Measurements from ENCODE around the gene SCARF2.
"Not testable (repeated sequence)": the region's sequence is repeated elsewhere in the genome, so short reads cannot be mapped to it uniquely, and the experiment has no call there.

SCARF2 gene

GRCh38 chr22:20395907-20396287 is 41.7 kb downstream of the SCARF2 start:
- no peak for TF ChIP-seq ZNF274 (IDR thresholded peaks at IDR 0.05; ENCODE audit: low read depth, low read length)
- H3K4me3 ChIP-seq (ENCODE audit: low read length), result no peak overlapping the region

DNA sequence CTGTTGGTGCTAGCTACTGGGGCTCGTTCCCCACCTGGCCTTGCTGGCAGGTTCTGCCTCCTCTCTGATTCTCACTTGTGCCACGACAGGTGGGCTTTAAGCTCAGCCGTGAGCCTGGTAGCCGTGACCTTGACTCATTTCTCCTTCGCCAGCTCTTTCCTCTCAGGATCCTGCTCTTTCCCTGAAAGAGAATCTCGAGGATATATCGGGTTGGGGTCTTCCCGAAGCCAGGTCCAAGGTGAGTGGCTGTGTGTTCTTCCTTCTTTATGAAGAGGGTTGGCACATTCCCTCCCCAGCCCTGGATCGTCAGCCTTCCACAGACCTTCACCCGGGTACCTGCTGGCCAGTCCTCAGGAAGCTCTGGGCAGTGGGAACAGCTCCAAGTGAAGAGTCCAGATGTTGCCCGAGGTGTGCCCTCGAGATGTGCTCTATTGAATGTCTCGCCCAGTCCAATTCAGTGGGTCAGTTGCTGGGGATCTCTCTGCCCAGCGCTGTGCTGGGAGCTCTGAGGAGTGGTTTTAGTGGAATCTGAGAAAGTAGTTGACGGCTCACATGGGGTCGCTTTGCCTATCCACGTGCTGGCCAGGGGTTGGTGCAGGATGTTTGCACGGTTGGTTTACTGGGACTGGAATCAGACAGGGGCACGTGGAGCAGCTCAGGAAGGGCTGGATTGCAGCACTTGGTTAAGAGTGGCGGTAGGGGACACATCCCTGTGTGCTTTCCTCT is 42.3 kb downstream of the SCARF2 start:
- no peak overlapping the region for H3K4me3 ChIP-seq (ENCODE audit: low read length)
- TF ChIP-seq ZNF274 (IDR thresholded peaks at IDR 0.05; ENCODE audit: low read depth, low read length), result no peak

GRCh38 chr22:20393705-20394476 is 43.7 kb downstream of the SCARF2 start, which contains the start of gene ZNF74:
ZNF74 (plus strand) TSS chr22:20394151; CDS start chr22:20394629, 478 bp downstream.
- H3K4me3 ChIP-seq (ENCODE audit: low read length), result peak within 1 kb of the TSS; percentile 78
- no peak for TF ChIP-seq ZNF274 (IDR thresholded peaks at IDR 0.05; ENCODE audit: low read depth, low read length)

DNA sequence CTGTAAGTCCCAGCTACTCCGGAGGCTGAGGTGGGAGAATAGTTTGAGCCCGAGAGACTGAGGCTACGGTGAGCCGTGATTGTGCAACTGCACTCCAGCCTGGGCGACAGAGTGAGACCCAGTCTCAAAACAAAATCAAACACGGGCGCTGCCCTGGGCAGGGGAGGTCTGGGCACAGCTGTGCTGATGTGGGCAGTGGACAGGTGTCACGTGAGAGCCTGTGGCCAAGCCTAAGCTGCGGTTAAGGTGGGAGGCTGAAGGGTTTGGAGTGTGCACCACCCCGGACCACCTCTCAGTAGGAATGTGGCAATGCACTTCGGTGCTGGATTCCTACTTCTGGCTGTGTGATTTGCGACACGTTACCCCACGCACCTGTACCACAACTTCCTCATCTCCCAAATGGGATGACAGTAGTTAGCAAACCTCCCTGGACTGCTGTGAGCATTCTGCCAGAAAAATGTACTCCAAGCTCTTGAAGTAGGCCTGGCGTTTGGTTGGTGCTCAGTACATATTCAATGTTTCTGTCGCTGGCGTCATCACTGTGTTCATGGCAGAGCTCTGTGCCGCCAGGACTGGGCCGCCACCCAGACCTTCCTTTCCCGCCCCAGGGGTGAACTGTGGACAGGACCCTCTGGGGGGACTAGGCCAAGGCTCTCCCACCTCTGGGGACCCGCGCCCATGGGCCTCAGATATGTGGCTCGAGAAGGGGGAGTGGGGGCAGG is 44.5 kb downstream of the SCARF2 start:
- TF ChIP-seq ZNF274 (IDR thresholded peaks at IDR 0.05; ENCODE audit: low read depth, low read length), result no peak
- peak overlapping the region; percentile 78; the same call in 1 of the 2 replicates for H3K4me3 ChIP-seq (ENCODE audit: low read length)

- not testable (repeated sequence) for H3K4me3 ChIP-seq (ENCODE audit: low read length)
Measured at GRCh38 chr22:20392365-20392881, 45.2 kb downstream of the SCARF2 start.

- no peak for TF ChIP-seq ZNF274 (IDR thresholded peaks at IDR 0.05; ENCODE audit: low read depth, low read length)
- no peak overlapping the region for H3K4me3 ChIP-seq (ENCODE audit: low read length)
Measured at GRCh38 chr22:20391222-20391621, 46.4 kb downstream of the SCARF2 start.

GRCh38 chr22:20390394-20390907 is 47.2 kb downstream of the SCARF2 start:
- no peak for TF ChIP-seq ZNF274 (IDR thresholded peaks at IDR 0.05; ENCODE audit: low read depth, low read length)

DNA sequence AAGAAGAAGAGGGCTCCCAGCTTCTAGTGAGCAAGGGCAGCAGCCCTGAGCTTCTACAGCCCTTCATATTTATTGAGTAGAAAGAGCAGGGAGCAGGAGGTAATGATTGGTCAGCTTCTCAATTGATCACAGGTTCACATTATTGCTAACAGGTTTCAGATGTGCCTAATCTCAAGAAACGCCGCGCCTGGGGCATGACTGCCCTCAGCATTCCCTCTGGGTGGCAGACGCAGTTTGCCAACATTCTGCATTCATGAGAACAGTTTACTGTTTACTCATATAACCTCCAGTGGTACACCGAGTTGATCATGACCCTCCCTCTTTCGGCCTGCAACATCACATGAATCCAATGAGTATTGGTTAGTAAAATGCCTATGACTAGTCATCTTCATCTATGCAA is 48.3 kb downstream of the SCARF2 start:
- no peak overlapping the region for H3K4me3 ChIP-seq (ENCODE audit: low read length)
- TF ChIP-seq ZNF274 (IDR thresholded peaks at IDR 0.05; ENCODE audit: low read depth, low read length), result no peak

More at GRCh38 chr22:20390394-20390907, 47.2 kb downstream of the SCARF2 start:
- no peak overlapping the region for H3K4me3 ChIP-seq (ENCODE audit: low read length)

GRCh38 chr22:20388200-20388599 is 49.4 kb downstream of the SCARF2 start:
- TF ChIP-seq ZNF274 (IDR thresholded peaks at IDR 0.05; ENCODE audit: low read depth, low read length), result no peak
- H3K4me3 ChIP-seq (ENCODE audit: low read length), result no peak overlapping the region

GRCh38 chr22:20386972-20387371 is 50.7 kb downstream of the SCARF2 start:
- no peak for TF ChIP-seq ZNF274 (IDR thresholded peaks at IDR 0.05; ENCODE audit: low read depth, low read length)
- H3K4me3 ChIP-seq (ENCODE audit: low read length), result no peak overlapping the region

GRCh38 chr22:20386336-20386735 is 51.3 kb downstream of the SCARF2 start:
- H3K4me3 ChIP-seq (ENCODE audit: low read length), result no peak overlapping the region
- TF ChIP-seq ZNF274 (IDR thresholded peaks at IDR 0.05; ENCODE audit: low read depth, low read length), result no peak

DNA sequence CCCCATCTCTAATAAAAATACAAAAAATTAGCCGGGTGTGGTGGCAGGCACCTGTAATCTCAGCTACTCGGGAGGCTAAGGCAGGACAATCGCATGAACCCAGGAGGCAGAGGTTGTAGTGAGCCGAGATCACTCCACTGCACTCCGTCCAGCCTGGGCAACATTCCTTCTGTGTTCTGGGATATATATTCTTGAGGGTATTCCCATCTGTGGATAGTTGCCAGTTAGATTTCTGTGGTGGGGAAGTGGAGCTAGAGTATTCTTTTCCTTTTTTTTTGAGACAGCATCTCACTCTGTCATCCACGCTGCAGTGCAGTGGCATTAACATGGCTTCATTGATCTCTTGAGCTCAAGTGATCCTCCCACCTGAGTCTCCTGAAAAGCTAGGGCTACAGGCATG is 52.8 kb downstream of the SCARF2 start:
- TF ChIP-seq ZNF274 (IDR thresholded peaks at IDR 0.05; ENCODE audit: low read depth, low read length), result no peak

GRCh38 chr22:20384171-20384570 is 53.5 kb downstream of the SCARF2 start:
- H3K4me3 ChIP-seq (ENCODE audit: low read length), result no peak overlapping the region
- no peak for TF ChIP-seq ZNF274 (IDR thresholded peaks at IDR 0.05; ENCODE audit: low read depth, low read length)

More for the DNA sequence above, 52.8 kb downstream of the SCARF2 start:
- no peak overlapping the region for H3K4me3 ChIP-seq (ENCODE audit: low read length)

DNA sequence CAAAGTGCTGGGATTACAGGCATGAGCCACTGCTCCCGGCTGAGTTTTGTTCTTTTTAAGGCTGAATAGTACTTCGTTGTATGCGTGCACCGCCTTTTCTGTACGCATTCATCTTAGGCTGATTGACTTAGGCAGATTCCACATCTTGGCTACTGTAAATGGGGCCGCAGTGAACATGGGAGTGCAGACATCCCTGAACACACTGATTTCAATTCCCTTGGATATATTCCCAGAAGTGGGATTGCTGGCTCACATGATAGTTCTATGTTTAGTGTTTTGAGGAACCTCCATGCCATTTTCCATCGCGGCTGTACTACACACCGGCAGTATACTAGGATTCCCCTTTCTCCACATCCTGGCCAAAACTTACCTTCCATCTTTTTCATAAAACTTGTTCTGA is 54.1 kb downstream of the SCARF2 start:
- no peak overlapping the region for H3K4me3 ChIP-seq (ENCODE audit: low read length)
- TF ChIP-seq ZNF274 (IDR thresholded peaks at IDR 0.05; ENCODE audit: low read depth, low read length), result no peak
